GM23338 (cell line): ENCODE measurements around the gene ZBTB2. TPM values are rescaled to one million over a fixed set of nuclear protein-coding genes. Genes with fewer than 3 reads are reported as not detected.

ENCODE experiments used
- ATAC-seq: fragments of 200-7000 bp; cut with Tn5 transposase; 3 replicates; pipeline ENCODE4 v1.9.1; 2020
- DNase-seq: peaks from one replicate; pipeline ENCODE4 v3.0.0-alpha.2; 2015; ENCODE audit warnings: low spot score
- H2AFZ ChIP-seq: fragments of 200-600 bp; sonication (generic); 2 replicates; pipeline ENCODE4 v1.8.0; 2016; ENCODE audit warnings: antibody characterized with exemption, mild to moderate bottlenecking, moderate library complexity
- H3F3A ChIP-seq: fragments of 200-600 bp; sonication (generic); replicated peaks from 2 replicates; pipeline ENCODE4 v1.8.0; 2017; ENCODE audit warnings: antibody characterized with exemption, mixed run types, low read depth
- H3K27ac ChIP-seq: fragments of 200-600 bp; sonication (generic); 2 replicates; pipeline ENCODE4 v1.6.1; 2016; ENCODE audit warnings: low read depth
- H3K27me3 ChIP-seq: fragments of 200-600 bp; sonication (generic); 2 replicates; pipeline ENCODE4 v1.8.0; 2016; ENCODE audit warnings: mild to moderate bottlenecking, mixed run types, moderate library complexity; ENCODE audit not compliant: insufficient read depth
- H3K36me3 ChIP-seq: fragments of 200-600 bp; sonication (generic); 2 replicates; pipeline ENCODE4 v1.8.0; 2016; ENCODE audit warnings: mild to moderate bottlenecking; ENCODE audit not compliant: insufficient read depth
- H3K4me1 ChIP-seq: fragments of 200-600 bp; sonication (generic); 2 replicates; pipeline ENCODE4 v1.8.0; 2016; ENCODE audit warnings: mild to moderate bottlenecking, moderate library complexity; ENCODE audit not compliant: insufficient read depth
- H3K4me2 ChIP-seq: fragments of 200-600 bp; sonication (generic); 2 replicates; pipeline ENCODE4 v1.7.1; 2017; ENCODE audit warnings: mixed run types
- H3K4me3 ChIP-seq: fragments of 200-600 bp; sonication (generic); 2 replicates; pipeline ENCODE4 v1.6.1; 2016; ENCODE audit warnings: mixed run types
- H3K79me2 ChIP-seq: fragments of 200-600 bp; sonication (generic); replicated peaks from 2 replicates; pipeline ENCODE4 v1.8.0; 2017; ENCODE audit warnings: mild to moderate bottlenecking; ENCODE audit not compliant: insufficient read depth
- H3K9me2 ChIP-seq: fragments of 200-600 bp; sonication (generic); 2 replicates; pipeline ENCODE4 v1.8.0; 2017; ENCODE audit not compliant: insufficient read depth
- H4K20me1 ChIP-seq: fragments of 200-600 bp; sonication (generic); replicated peaks from 2 replicates; pipeline ENCODE4 v1.8.0; 2017; ENCODE audit warnings: mild to moderate bottlenecking; ENCODE audit not compliant: insufficient read depth
- H3K27ac Mint-ChIP-seq: 2 replicates; pipeline ENCODE4 v1.8.0; 2020; ENCODE audit warnings: inconsistent platforms, mild to moderate bottlenecking, moderate library complexity, mixed read lengths
- H3K27me3 Mint-ChIP-seq: 3 replicates; pipeline ENCODE4 v1.8.0; 2022; ENCODE audit warnings: low read depth, mild to moderate bottlenecking, moderate library complexity, mixed read lengths, inconsistent platforms; ENCODE audit not compliant: insufficient read depth, poor library complexity
- H3K36me3 Mint-ChIP-seq: 3 replicates; pipeline ENCODE4 v1.8.0; 2021; ENCODE audit warnings: low read depth, mild to moderate bottlenecking, inconsistent platforms, moderate library complexity, mixed read lengths
- H3K4me1 Mint-ChIP-seq: 3 replicates; pipeline ENCODE4 v1.8.0; 2020; ENCODE audit warnings: mild to moderate bottlenecking, inconsistent platforms, mixed read lengths
- H3K4me3 Mint-ChIP-seq: 3 replicates; pipeline ENCODE4 v1.8.0; 2021; ENCODE audit warnings: moderate library complexity, mild to moderate bottlenecking, inconsistent platforms, mixed read lengths
- H3K9me3 Mint-ChIP-seq: 3 replicates; pipeline ENCODE4 v1.8.0; 2020; ENCODE audit warnings: moderate library complexity, mild to moderate bottlenecking, inconsistent platforms, mixed read lengths
- CTCF ChIP-seq, 2 experiments: fragments of 200-600 bp in 1 of 2; sonication (generic) in 1 of 2; conservative IDR thresholded peaks; 2 replicates each; pipeline versions ENCODE4 v1.5.1 to v1.6.1; 2016 to 2017; ENCODE audit warnings: antibody characterized with exemption in 2 of 2, low read depth in 2 of 2, mild to moderate bottlenecking in 2 of 2, moderate library complexity in 1 of 2
- ETS1 ChIP-seq: IDR thresholded peaks from 2 replicates; pipeline ENCODE4 v1.6.1; 2016; ENCODE audit warnings: antibody characterized with exemption
- EZH2 ChIP-seq: fragments of 200-600 bp; sonication (generic); IDR thresholded peaks from one replicate; pipeline ENCODE4 v1.8.0; 2017; ENCODE audit warnings: antibody characterized with exemption, mild to moderate bottlenecking, low read depth; ENCODE audit not compliant: unreplicated experiment
- EZH2phosphoT487 ChIP-seq: fragments of 200-600 bp; sonication (generic); IDR thresholded peaks from one replicate; pipeline ENCODE4 v1.8.1; 2018; ENCODE audit warnings: antibody characterized with exemption; ENCODE audit not compliant: unreplicated experiment
- JUNB ChIP-seq: IDR thresholded peaks from one replicate; pipeline ENCODE4 v1.6.1; 2016; ENCODE audit warnings: antibody characterized with exemption; ENCODE audit not compliant: unreplicated experiment
- STAT1 ChIP-seq: IDR thresholded peaks from one replicate; pipeline ENCODE4 v1.6.1; 2016; ENCODE audit warnings: antibody characterized with exemption; ENCODE audit not compliant: unreplicated experiment
- ZNF114 ChIP-seq: fragments of 250-450 bp; sonication (Bioruptor Pico); IDR thresholded peaks from 2 replicates; pipeline ENCODE4 v1.5.0; 2020; ENCODE audit warnings: mild to moderate bottlenecking, moderate library complexity
- ZNF331 ChIP-seq: fragments of 250-450 bp; sonication (Bioruptor Pico); IDR thresholded peaks from 2 replicates; pipeline ENCODE4 v1.5.0; 2020; ENCODE audit warnings: low read depth, mild to moderate bottlenecking, moderate library complexity
- polyA plus RNA-seq: library from polyadenylated mRNA; unstranded; fragments of >200 nt; fragmentation: Nextera tagmentation; extraction: Ambion mirVana; gene quantifications from 2 replicates; pipeline ENCODE4 v1.2.1, GENCODE V29; 2016
- total RNA-seq: library from RNA; depleted of rRNA; stranded (reverse); fragments of >200 nt; shearing (Covaris generic); gene quantifications from 2 replicates; pipeline ENCODE4 v1.2.3, GENCODE V29; 2014

Gene ZBTB2
- total and polyA plus RNA-seq, 2 experiments from 2014 or later: 11.4 to 21.9 TPM

- TF ChIP-seq CTCF (conservative IDR thresholded peaks at IDR 0.05; ENCODE audit: low read depth in 2 of 2) (no peak), ZNF114 (CRISPR knock-in tag) (no peak), EZH2phosphoT487 (no peak), JUNB (no peak), EZH2 (no peak), ETS1 (no peak), STAT1 (no peak)
These were observed 19.2 kb downstream of the ZBTB2 start (continued) for GRCh38 chr6:151372164-151372563.

- Histone ChIP-seq H3K4me2 (no peak overlapping the region), H4K20me1 (no peaks in the 10 kb centered on the region; the same call in 1 of the 2 replicates), H3K4me1 (peaks cover 32% of the 10 kb centered on the region), H3K27ac (no peak overlapping the region), H3K27me3 (no peaks in the 10 kb centered on the region), H3K36me3 (0 out of 2 replicates have a peak, but pooled peaks cover 9% of the 10 kb centered on the region), H2AFZ (no peak overlapping the region), H3K4me3 (no peak overlapping the region), H3F3A (no peaks in the 10 kb centered on the region), H3K9me2 (no peaks in the 10 kb centered on the region), H3K79me2 (peaks cover 16% of the 10 kb centered on the region)
- no peak overlapping the region for H3K4me3 Mint-ChIP-seq
- H3K27me3 Mint-ChIP-seq: peaks cover 7% of the 10 kb centered on the region
- H3K36me3 Mint-ChIP-seq: peaks cover 63% of the 10 kb centered on the region
- ATAC-seq (no peak; the same call in 2 of the 3 replicates), DNase-seq (peak; percentile 50)
- no peak for TF ChIP-seq ZNF331 (CRISPR knock-in tag)
- TF ChIP-seq CTCF (conservative IDR thresholded peaks at IDR 0.05; ENCODE audit: low read depth in 2 of 2): peak; percentile 36 to 43
- TF ChIP-seq EZH2phosphoT487: no peak
- no peaks in the 10 kb centered on the region for H3K9me3 Mint-ChIP-seq
- no peak overlapping the region for H3K27ac Mint-ChIP-seq
- H3K4me1 Mint-ChIP-seq: peaks cover 32% of the 10 kb centered on the region
These were observed 20.8 kb downstream of the ZBTB2 start for GRCh38 chr6:151370509-151371078.
